H9 (cell line): ENCODE data around the gene RPAP2. TPM values are rescaled to one million over a fixed set of nuclear protein-coding genes. Genes with fewer than 3 reads are reported as not detected.

ENCODE experiments used
- DNase-seq: peaks from one replicate; pipeline ENCODE4 v3.0.0-alpha.2; 2017
- H2AFZ ChIP-seq: one replicate; pipeline ENCODE4 v1.6.1; 2013; ENCODE audit warnings: mild to moderate bottlenecking, low read length, control low read depth, moderate library complexity
- H2AK5ac ChIP-seq: 2 replicates; pipeline ENCODE4 v1.6.1; 2013; ENCODE audit warnings: low read length, control low read depth, mixed read lengths; ENCODE audit not compliant: insufficient read length
- H2BK120ac ChIP-seq: one replicate; pipeline ENCODE4 v1.6.1; 2013; ENCODE audit warnings: low read depth, mild to moderate bottlenecking, low read length, control low read depth, inconsistent platforms; ENCODE audit not compliant: poor library complexity, severe bottlenecking
- H2BK12ac ChIP-seq: 2 replicates; pipeline ENCODE4 v1.6.1; 2013; ENCODE audit warnings: low read length, control low read depth, mixed read lengths, low read depth; ENCODE audit not compliant: insufficient read length
- H2BK15ac ChIP-seq: 2 replicates; pipeline ENCODE4 v1.6.1; 2013; ENCODE audit warnings: low read depth, low read length, control low read depth
- H2BK20ac ChIP-seq: one replicate; pipeline ENCODE4 v1.6.1; 2013; ENCODE audit warnings: low read depth, mild to moderate bottlenecking, low read length, control low read depth, inconsistent platforms; ENCODE audit not compliant: poor library complexity, severe bottlenecking
- H2BK5ac ChIP-seq: 2 replicates; pipeline ENCODE4 v1.6.1; 2013; ENCODE audit warnings: low read length, control low read depth, mixed read lengths; ENCODE audit not compliant: insufficient read length
- H3K14ac ChIP-seq: 2 replicates; pipeline ENCODE4 v1.6.1; 2013; ENCODE audit warnings: low read length, control low read depth; ENCODE audit not compliant: insufficient read depth
- H3K18ac ChIP-seq: 2 replicates; pipeline ENCODE4 v1.6.1; 2013; ENCODE audit warnings: low read depth, mild to moderate bottlenecking, mixed read lengths, low read length, control low read depth; ENCODE audit not compliant: insufficient read length
- H3K23ac ChIP-seq: 2 replicates; pipeline ENCODE4 v1.6.1; 2013; ENCODE audit warnings: low read length, control low read depth, mixed read lengths, low read depth; ENCODE audit not compliant: insufficient read length
- H3K23me2 ChIP-seq: 2 replicates; pipeline ENCODE4 v1.6.1; 2013; ENCODE audit warnings: low read depth, mild to moderate bottlenecking, mixed read lengths, low read length, control low read depth; ENCODE audit not compliant: insufficient read length, poor library complexity, severe bottlenecking
- H3K27ac ChIP-seq: 2 replicates; pipeline ENCODE4 v1.5.1; 2013; ENCODE audit warnings: low read length, control low read depth, mixed read lengths, low read depth; ENCODE audit not compliant: insufficient read length
- H3K27me3 ChIP-seq: 2 replicates; pipeline ENCODE4 v1.6.1; 2013; ENCODE audit warnings: low read length, control low read depth, inconsistent platforms; ENCODE audit not compliant: insufficient read depth
- H3K4ac ChIP-seq: 2 replicates; pipeline ENCODE4 v1.6.1; 2013; ENCODE audit warnings: low read depth, mild to moderate bottlenecking, control low read depth, inconsistent platforms, low read length, moderate library complexity
- H3K4me1 ChIP-seq: 2 replicates; pipeline ENCODE4 v1.6.1; 2013; ENCODE audit warnings: low read length, control low read depth, inconsistent platforms; ENCODE audit not compliant: insufficient read depth
- H3K4me2 ChIP-seq: 2 replicates; pipeline ENCODE4 v1.6.1; 2013; ENCODE audit warnings: low read length, control low read depth, mixed read lengths; ENCODE audit not compliant: insufficient read length, insufficient read depth
- H3K56ac ChIP-seq: 2 replicates; pipeline ENCODE4 v1.6.1; 2013; ENCODE audit warnings: low read depth, mild to moderate bottlenecking, mixed read lengths, low read length, control low read depth; ENCODE audit not compliant: insufficient read length
- H3K79me1 ChIP-seq: 2 replicates; pipeline ENCODE4 v1.6.1; 2013; ENCODE audit warnings: low read depth, mild to moderate bottlenecking, moderate library complexity, low read length, control low read depth, inconsistent platforms; ENCODE audit not compliant: insufficient read depth, poor library complexity, severe bottlenecking
- H3K79me2 ChIP-seq: 2 replicates; pipeline ENCODE4 v1.6.1; 2013; ENCODE audit warnings: low read length, control low read depth, inconsistent platforms; ENCODE audit not compliant: insufficient read depth
- H3K9ac ChIP-seq: 2 replicates; pipeline ENCODE4 v1.6.1; 2013; ENCODE audit warnings: low read length, control low read depth, mixed read lengths; ENCODE audit not compliant: insufficient read length; ENCODE audit errors: extremely low read depth
- H3K9me3 ChIP-seq: one replicate; pipeline ENCODE4 v1.6.1; 2013; ENCODE audit warnings: low read depth, low read length, inconsistent platforms; ENCODE audit not compliant: control insufficient read depth
- H3T11ph ChIP-seq: one replicate; pipeline ENCODE4 v1.6.1; 2013; ENCODE audit warnings: mild to moderate bottlenecking, low read length, control low read depth, inconsistent platforms
- H4K20me1 ChIP-seq: one replicate; pipeline ENCODE4 v1.6.1; 2013; ENCODE audit not compliant: control insufficient read depth, insufficient read length, insufficient read depth
- H4K5ac ChIP-seq: 2 replicates; pipeline ENCODE4 v1.6.1; 2013; ENCODE audit warnings: low read depth, mild to moderate bottlenecking, mixed read lengths, low read length, control low read depth; ENCODE audit not compliant: insufficient read length
- H4K8ac ChIP-seq: replicated peaks from 2 replicates; pipeline ENCODE4 v1.6.1; 2013; ENCODE audit warnings: low read length, control low read depth, mixed read lengths, low read depth; ENCODE audit not compliant: insufficient read length
- H4K91ac ChIP-seq: 2 replicates; pipeline ENCODE4 v1.6.1; 2013; ENCODE audit warnings: low read depth, mild to moderate bottlenecking, moderate library complexity, mixed read lengths, low read length, control low read depth; ENCODE audit not compliant: insufficient read length
- H3K27ac Mint-ChIP-seq, 3 experiments: 2 replicates in 2 of 3; 3 replicates in 1 of 3; pipeline ENCODE4 v1.8.0; 2020 to 2021; ENCODE audit warnings: mixed read lengths in 3 of 3, mild to moderate bottlenecking in 1 of 3, moderate library complexity in 1 of 3
- H3K27me3 Mint-ChIP-seq: 2 replicates; pipeline ENCODE4 v1.8.0; 2021; ENCODE audit warnings: low read depth, mild to moderate bottlenecking, moderate library complexity, mixed read lengths
- H3K36me3 Mint-ChIP-seq, 3 experiments: 2 replicates in 2 of 3; 3 replicates in 1 of 3; pipeline ENCODE4 v1.8.0; 2020 to 2021; ENCODE audit warnings: low read depth in 3 of 3, mixed read lengths in 3 of 3; ENCODE audit not compliant: insufficient read depth in 1 of 3
- H3K4me1 Mint-ChIP-seq, 2 experiments: 2 replicates each; pipeline ENCODE4 v1.8.0; 2020; ENCODE audit warnings: mixed read lengths in 2 of 2
- H3K4me3 Mint-ChIP-seq, 2 experiments: 2 replicates in 1 of 2; 3 replicates in 1 of 2; pipeline ENCODE4 v1.8.0; 2020 to 2021; ENCODE audit warnings: mild to moderate bottlenecking in 2 of 2, mixed read lengths in 2 of 2, moderate library complexity in 1 of 2
- H3K9me3 Mint-ChIP-seq, 2 experiments: 2 replicates in 1 of 2; 3 replicates in 1 of 2; pipeline ENCODE4 v1.8.0; 2020; ENCODE audit warnings: mild to moderate bottlenecking in 2 of 2, mixed read lengths in 2 of 2, moderate library complexity in 1 of 2
- WGBS: extraction: QIAGEN DNeasy Blood & Tissue Kit; methylation state at CpG from one replicate; pipeline ENCODE4 v1.1.7; 2013; ENCODE audit warnings: missing lambda C conversion rate, low lambda C conversion rate, mixed read lengths; ENCODE audit not compliant: insufficient read length; ENCODE audit errors: extremely low coverage; 5-methylcytosine and 5-hydroxymethylcytosine counted together
- total RNA-seq: library from RNA; stranded (reverse); gene quantifications from 2 replicates; pipeline ENCODE4 v1.2.1, GENCODE V29; 2021
- TF ChIP-seq, protein P1 (sequence below): fragments of 200-600 bp; sonication (generic); conservative IDR thresholded peaks from 3 replicates; pipeline ENCODE4 v1.8.0; 2021; ENCODE audit warnings: antibody characterized with exemption, mild to moderate bottlenecking

Gene RPAP2
- total RNA-seq, 1 experiment from 2014 or later = 27.4 TPM

DNA sequence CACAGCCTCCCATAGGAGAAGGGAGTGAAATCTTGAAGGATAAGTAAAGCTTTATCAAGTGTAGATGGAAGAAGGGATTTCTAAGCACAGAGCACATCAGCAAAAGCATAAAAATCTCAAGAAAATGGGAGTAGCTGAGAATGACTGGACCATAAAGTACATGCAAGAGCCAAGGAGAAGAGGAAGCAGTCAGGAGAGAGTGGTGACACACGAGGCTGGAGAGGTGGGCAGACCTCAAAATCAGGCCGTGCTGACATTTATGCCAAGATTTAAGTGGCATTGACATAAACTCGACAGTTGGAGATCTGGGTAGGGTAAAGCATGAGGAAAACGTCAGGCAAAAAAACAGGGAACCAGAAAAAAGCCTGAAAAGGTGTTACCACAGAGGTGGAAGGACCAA, 125.5 kb downstream of the RPAP2 start:
- Histone ChIP-seq H2BK20ac (no peak overlapping the region), H2BK15ac (no peak overlapping the region), H3T11ph (no peak overlapping the region), H3K4me2 (no peak overlapping the region), H4K8ac (no peak overlapping the region), H3K23me2 (no peaks in the 10 kb centered on the region), H2BK120ac (no peak overlapping the region), H3K56ac (no peak overlapping the region), H2AFZ (no peak overlapping the region), H3K18ac (no peak overlapping the region), H2AK5ac (no peak overlapping the region), H3K9ac (no peak overlapping the region), H2BK5ac (no peak overlapping the region), H3K9me3 (no peaks in the 10 kb centered on the region), H4K20me1 (no peaks in the 10 kb centered on the region), H3K27ac (no peak overlapping the region), H3K23ac (no peak overlapping the region), H2BK12ac (no peak overlapping the region), H3K4me1 (peaks cover 6% of the 10 kb centered on the region), H3K79me2 (no peaks in the 10 kb centered on the region), H4K91ac (no peak overlapping the region), H3K79me1 (no peaks in the 10 kb centered on the region), H3K4ac (no peak overlapping the region), H4K5ac (no peak overlapping the region), H3K14ac (no peak overlapping the region), H3K27me3 (no peaks in the 10 kb centered on the region)
- H3K9me3 Mint-ChIP-seq = no peaks in the 10 kb centered on the region
- no peak for DNase-seq
- H3K4me3 Mint-ChIP-seq = no peak overlapping the region
- TF ChIP-seq, protein P1, sequence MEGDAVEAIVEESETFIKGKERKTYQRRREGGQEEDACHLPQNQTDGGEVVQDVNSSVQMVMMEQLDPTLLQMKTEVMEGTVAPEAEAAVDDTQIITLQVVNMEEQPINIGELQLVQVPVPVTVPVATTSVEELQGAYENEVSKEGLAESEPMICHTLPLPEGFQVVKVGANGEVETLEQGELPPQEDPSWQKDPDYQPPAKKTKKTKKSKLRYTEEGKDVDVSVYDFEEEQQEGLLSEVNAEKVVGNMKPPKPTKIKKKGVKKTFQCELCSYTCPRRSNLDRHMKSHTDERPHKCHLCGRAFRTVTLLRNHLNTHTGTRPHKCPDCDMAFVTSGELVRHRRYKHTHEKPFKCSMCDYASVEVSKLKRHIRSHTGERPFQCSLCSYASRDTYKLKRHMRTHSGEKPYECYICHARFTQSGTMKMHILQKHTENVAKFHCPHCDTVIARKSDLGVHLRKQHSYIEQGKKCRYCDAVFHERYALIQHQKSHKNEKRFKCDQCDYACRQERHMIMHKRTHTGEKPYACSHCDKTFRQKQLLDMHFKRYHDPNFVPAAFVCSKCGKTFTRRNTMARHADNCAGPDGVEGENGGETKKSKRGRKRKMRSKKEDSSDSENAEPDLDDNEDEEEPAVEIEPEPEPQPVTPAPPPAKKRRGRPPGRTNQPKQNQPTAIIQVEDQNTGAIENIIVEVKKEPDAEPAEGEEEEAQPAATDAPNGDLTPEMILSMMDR = no peak
- no peaks in the 10 kb centered on the region for H3K36me3 Mint-ChIP-seq
- H3K4me1 Mint-ChIP-seq = peaks cover 25 to 29% of the 10 kb centered on the region in 2 experiments
- no CpG with 5 or more reads among the region's 4 CpGs for WGBS
- no peak overlapping the region; a peak in 1 of 7 replicates for H3K27ac Mint-ChIP-seq
- H3K27me3 Mint-ChIP-seq = no peaks in the 10 kb centered on the region
